Glomerular endothelial cell (primary cell): ENCODE data around the gene SKA3. TPM values are rescaled to one million over a fixed set of nuclear protein-coding genes. Genes with fewer than 3 reads are reported as not detected.
"Not testable (repeated sequence)": the region's sequence is repeated elsewhere in the genome, so short reads cannot be mapped to it uniquely, and the experiment has no call there.

Experiments used
- DNase-seq: peaks from one replicate; pipeline ENCODE4 v3.0.0-alpha.2; 2011; ENCODE audit warnings: low read depth, low spot score; ENCODE audit errors: extremely low read depth
- total RNA-seq: library from RNA; depleted of rRNA; stranded (reverse); fragments of >200 nt; gene quantifications from 2 replicates; pipeline ENCODE4 v1.2.3, GENCODE V29; 2015

SKA3 gene
- total RNA-seq, 1 donor from 2014 or later = 5.4 TPM

- DNase-seq = no peak
Observed at GRCh38 chr13:21171420-21171819, 4.9 kb downstream of the SKA3 start.

GRCh38 chr13:21165606-21166005, 10.7 kb downstream of the SKA3 start:
- DNase-seq = not testable (repeated sequence)

- DNase-seq = no peak
Observed at GRCh38 chr13:21164631-21165030, 11.7 kb downstream of the SKA3 start.

GRCh38 chr13:21152251-21152899, 24.0 kb downstream of the SKA3 start:
- no peak for DNase-seq

- DNase-seq = no peak
Observed at GRCh38 chr13:21150013-21150412, 26.3 kb downstream of the SKA3 start.

GRCh38 chr13:21149568-21149967, 26.8 kb downstream of the SKA3 start:
- DNase-seq = no peak

- DNase-seq = no peak
Observed at GRCh38 chr13:21148557-21149258, 27.6 kb downstream of the SKA3 start.

- no peak for DNase-seq
Observed at GRCh38 chr13:21147827-21148226, 28.5 kb downstream of the SKA3 start.

GRCh38 chr13:21142766-21143165, 33.6 kb downstream of the SKA3 start:
- no peak for DNase-seq

GRCh38 chr13:21139374-21139773, 37.0 kb downstream of the SKA3 start:
- DNase-seq = no peak

- DNase-seq = no peak
Observed at GRCh38 chr13:21138561-21138960, 37.8 kb downstream of the SKA3 start.

- DNase-seq = no peak
Observed at GRCh38 chr13:21137696-21138095, 38.7 kb downstream of the SKA3 start.

- not testable (repeated sequence) for DNase-seq
Observed at GRCh38 chr13:21135833-21136232, 40.5 kb downstream of the SKA3 start.

- DNase-seq = no peak
Observed at GRCh38 chr13:21134475-21134874, 41.9 kb downstream of the SKA3 start.

GRCh38 chr13:21133077-21133476, 43.3 kb downstream of the SKA3 start:
- DNase-seq = no peak

GRCh38 chr13:21130116-21130515, 46.2 kb downstream of the SKA3 start:
- DNase-seq = no peak

GRCh38 chr13:21124852-21125251, 51.5 kb downstream of the SKA3 start:
- no peak for DNase-seq

GRCh38 chr13:21123956-21124355, 52.4 kb downstream of the SKA3 start:
- DNase-seq = no peak

GRCh38 chr13:21121616-21122015, 54.7 kb downstream of the SKA3 start:
- no peak for DNase-seq

- no peak for DNase-seq
Observed at GRCh38 chr13:21120191-21120590, 56.2 kb downstream of the SKA3 start.

- DNase-seq = no peak
Observed at GRCh38 chr13:21119526-21119925, 56.8 kb downstream of the SKA3 start.

GRCh38 chr13:21118180-21118579, 58.2 kb downstream of the SKA3 start:
- no peak for DNase-seq
